Measurements from ENCODE around the gene HINT3.
"Not testable (repeated sequence)": the region's sequence is repeated elsewhere in the genome, so short reads cannot be mapped to it uniquely, and the experiment has no call there.

Gene HINT3

GRCh38 chr6:125940247-125941041, 16.1 kb upstream of the HINT3 start:
- peak in 1 of 3 donors; percentile 17 for DNase-seq

DNA sequence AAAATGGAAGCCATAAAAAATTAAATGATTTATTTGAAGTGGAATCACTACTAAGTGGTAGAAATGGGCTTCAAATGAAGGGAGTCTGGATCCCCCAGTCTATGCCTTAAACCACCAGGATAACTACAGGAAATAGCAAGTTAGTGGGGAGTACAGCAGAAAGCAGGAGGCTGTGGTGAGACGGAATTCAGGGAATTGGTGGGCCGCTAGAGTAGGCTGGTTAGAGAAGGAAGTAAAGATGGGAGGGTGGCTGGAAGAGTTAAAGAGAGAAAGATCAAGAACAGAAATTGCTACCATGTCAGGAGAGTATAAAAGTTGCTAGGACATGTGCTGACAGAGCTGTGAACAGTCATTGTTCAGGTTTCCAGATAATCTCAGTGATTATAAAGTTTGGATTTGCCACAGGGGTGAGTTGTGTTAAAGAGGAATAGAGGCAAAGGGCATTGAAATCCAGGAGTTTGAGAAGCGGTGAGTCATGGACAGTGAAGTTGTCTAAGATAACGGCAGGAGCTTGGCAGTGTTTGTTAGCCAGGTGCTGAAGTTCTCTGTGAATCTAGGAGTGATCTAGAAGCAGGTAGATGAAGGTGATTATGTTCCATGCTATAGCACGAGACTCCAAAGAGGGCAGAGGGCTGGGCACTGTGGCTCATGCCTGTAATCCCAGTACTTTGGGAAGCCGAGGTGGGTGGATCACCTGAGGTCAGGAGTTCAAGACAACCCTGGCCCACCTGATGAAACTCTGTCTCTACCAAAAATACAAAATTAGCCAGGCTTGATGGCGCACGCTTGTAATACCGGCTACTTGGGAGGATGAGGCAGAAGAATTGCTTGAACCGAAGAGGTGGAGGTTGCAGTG, 13.7 kb upstream of the HINT3 start:
- peak in 1 of 3 donors; percentile 17 for DNase-seq

DNA sequence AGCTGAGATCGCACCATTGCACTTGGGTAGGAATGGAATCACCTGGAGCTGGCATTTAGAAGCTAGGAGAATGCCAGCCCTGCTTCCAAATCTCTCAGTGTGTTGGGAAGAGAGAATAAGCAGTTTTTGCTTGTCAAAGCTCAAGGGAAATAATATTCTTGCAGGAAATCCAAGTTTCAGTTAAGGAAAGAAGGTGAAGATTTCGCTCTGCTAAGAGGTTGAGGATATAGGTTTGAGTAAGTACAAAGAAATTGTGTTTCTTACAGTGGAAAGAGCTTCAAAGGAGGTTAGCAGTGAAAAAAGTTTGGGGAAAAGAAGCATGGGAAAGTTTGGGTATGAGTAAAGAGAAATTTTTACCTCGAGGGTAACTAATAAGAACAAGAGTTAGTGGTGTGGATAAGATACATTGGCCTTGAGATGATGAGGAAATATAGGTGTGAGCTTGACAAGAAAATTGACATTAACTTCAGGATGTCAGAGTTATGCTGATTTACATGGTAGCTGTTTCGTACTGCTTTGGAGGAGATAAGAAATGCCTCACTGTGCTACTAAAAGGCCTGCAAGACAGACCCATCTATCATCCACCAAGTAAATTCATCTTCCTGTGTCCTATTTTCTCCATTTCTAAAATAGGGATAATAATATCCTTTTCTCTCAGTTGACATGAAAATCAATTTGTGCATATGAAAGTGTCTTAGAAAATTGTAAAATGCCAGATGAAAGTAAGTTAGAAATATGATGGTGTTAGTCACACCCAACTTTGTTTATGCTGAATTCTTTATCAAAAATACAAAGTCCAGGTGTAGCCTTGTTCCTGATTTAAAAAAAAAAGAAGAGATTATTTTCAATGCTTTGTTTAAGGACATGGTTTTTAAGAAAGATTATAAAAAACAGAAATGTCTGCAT, 12.8 kb upstream of the HINT3 start:
- DNase-seq, result no peak

GRCh38 chr6:125944434-125944816, 12.1 kb upstream of the HINT3 start:
- DNase-seq, result peak; percentile 86 to 95 (median 87)

- no peak for DNase-seq
These were observed 11.7 kb upstream of the HINT3 start for GRCh38 chr6:125944896-125945295.

DNA sequence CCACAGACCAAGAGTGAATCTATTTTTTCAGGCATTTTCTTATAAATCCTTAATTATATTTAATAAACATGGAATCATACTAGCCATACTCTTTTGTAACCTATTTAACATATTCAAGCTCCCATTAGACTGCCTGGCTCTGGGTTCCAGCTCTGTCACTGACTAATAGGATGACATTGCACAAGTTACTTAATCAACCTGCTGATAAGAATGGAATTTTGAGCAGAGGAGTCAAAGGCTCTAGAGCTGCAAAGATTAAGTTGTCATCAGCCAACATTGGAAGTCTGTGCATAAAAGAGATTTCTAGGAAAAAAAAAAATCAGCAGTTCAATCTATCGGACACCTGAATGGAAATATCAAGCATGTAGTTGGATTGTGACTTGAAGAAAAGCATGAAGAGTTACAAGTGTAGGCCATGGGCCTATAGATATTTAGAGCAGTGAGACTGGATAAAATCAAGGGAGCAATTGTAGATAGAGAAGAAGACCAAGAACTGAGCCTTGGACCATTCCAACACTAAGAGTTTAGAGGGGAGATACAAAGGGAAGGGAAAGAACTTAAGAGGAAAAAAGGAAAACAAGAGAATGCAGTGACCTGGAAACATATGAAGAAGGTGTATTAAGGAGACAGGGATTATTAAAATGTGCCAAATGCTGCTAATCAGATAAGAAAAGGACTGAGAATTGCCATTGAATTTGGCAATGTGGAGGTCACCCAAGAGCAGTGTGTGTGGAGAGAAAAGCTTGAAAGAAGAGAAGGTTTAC, 11.0 kb upstream of the HINT3 start:
- DNase-seq, result peak in 2 of 3 donors; percentile 8 to 49

DNA sequence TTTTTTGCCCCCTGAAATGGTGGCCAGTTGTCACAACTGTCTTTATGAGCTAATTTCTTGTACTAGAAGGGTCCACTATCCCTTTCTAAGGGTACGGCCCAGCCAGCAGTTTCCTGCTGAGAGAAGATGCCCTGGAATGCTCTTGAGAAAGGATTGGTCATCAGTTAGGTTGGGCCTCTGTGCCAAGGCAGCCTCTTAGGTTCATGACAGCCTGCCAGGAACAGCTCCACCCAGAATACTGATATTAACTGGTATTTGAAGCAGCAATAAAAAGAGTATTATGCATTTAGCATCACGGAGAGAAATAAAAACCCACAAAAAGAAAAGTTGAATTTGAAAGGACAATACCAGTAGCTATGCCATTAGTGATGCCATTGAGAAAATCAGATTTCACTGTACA, 9.0 kb upstream of the HINT3 start:
- no peak for DNase-seq

DNA sequence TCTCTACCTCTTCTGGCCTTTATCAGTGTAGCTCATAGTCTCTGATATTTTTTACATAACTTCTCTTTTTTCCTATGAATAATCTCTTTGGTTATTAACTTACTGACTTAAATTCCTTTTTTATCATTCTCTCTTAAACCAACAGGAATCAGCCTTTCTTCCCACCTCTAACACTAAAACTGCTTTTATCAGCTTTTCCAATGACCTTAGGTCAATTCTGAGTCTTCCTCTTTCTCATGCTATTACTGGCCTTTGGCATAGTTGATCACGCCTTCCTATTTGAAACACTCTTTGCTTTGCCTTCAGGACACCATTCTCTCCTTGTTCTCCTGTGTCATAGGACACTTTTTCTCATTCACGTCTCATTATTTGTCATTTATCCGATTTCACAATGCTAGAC, 8.1 kb upstream of the HINT3 start:
- peak; percentile 34 to 61 (median 37) for DNase-seq

DNA sequence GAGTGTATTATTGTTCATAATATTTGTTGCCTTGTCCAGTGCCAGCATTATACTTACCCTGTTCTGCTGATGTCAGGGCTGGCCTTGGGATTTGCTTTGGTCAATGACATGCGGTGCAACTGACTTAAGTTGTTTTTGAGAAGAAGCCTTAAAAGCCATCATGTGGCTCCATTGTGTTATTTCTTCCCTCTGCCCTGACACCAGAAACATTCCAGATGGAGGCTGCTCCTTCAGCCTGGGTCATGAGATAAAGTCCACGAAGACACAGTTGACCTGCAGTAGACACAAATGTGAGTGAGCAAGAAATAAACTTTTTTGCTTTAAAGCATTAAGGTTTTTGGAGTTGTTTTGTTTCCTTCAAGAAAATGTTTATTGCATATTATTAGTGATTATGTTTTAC, 7.5 kb upstream of the HINT3 start:
- no peak for DNase-seq

DNA sequence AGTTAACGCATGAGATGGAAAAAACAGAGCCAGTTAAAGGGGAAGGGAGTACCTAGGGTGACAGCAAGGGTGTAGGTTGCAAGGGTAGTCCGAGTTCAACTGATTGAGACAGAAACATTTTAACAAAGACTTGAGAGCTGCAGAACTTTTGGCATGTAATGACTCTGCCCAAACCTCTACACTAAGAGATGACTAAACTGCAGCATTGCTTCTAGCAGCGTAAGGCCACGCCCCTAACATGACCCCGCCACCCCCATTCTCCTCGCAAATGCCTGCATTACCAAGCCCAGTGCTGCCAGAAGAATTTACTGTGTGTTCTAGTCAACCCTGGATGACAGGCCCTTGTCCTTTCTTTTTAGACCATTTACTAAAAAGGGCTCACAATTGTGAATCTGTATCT, 6.3 kb upstream of the HINT3 start:
- no peak for DNase-seq

DNA sequence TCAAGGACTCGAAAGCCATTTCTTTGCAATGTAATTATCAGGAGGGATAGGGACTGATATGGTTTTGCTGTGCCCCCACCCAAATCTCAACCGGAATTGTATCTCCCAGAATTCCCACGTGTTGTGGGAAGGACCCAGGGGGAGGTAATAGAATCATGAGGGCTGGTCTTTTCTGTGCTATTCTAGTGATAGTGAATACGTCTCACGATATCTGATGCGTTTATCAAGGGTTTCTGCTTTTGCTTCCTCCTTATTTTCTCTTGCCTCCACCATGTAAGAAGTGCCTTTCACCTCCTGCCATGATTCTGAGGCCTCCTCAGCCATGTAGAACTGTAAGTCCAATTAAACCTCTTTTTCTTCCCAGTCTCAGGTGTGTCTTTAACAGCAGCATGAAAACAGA, 5.9 kb upstream of the HINT3 start:
- not testable (repeated sequence) for DNase-seq

DNA sequence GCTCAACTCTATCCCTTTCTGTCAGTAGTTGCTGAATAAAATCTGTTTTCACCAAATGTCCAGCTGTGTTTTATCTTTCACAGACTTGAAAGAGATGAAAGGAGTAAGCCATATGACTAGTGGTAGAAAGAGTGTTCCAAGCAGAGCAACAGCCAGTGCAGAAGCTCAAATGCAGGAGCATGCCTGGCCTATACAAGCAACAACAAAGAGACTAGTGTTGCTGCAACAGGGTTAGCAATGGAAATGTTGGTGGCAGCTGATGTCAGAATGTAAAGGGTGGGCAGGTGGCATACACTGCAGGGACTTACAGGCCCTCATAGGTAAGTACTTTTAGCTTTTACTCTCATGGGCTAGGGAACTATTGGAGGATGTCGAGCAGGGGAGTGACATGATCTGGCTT, 5.2 kb upstream of the HINT3 start:
- DNase-seq, result no peak

DNA sequence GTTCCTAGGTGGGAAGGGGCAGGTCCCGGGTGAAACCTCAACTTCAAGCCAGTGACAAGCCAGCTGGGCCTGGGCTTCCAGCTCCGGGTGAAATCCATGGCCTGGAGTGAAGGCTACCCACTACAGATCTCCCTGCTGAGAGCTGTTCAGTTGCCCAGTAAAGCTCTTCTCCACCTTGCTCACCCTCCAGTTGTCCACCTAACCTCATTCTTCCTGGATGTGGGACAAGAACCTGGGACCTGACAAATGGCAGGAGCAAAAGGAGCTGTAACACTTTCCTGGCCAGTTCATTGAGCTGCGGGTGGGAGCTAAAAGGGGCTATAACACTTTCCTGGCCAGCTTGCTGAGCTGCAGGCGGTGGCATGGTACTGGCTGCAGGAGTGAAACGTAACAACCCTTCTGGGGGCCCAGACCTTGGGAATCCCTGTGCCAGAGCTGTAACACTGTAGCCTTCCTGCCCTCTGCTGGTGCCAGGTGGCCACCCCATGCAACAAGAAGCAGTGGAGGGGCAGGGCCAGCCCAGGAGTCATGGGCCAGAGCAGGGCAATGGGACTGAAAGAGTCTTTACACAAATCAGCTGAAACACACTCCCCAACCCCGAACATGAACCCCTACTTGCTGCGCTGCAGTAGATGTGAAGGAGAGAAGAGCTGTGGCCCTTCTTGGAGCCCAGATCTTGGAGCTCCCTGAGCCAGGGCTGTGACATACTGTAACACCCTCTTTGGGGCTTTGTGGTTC, 3.6 kb upstream of the HINT3 start:
- peak; percentile 25 to 46 (median 39) for DNase-seq

GRCh38 chr6:125953502-125953875, 3.1 kb upstream of the HINT3 start:
- no peak for DNase-seq

GRCh38 chr6:125954735-125955339, 1.7 kb upstream of the HINT3 start:
- DNase-seq, result no peak

- DNase-seq, result no peak
These were observed 597 bp upstream of the HINT3 start for GRCh38 chr6:125955973-125956372.

DNA sequence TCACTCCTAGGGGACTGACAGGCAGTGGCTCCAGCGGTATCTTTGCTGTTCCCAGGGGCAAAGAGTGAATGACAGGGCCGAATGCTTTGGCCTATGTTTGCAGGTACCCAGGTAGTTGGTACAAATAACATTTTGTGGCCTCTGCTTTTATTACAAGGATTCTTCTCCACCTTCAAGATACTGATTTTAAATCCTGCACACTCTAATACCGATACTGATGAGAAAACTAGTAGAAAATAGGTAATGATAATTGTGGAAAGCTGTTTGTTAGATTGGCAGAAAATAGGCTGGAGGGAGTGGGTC, 772 bp downstream of the HINT3 start:
- DNase-seq, result no peak

DNA sequence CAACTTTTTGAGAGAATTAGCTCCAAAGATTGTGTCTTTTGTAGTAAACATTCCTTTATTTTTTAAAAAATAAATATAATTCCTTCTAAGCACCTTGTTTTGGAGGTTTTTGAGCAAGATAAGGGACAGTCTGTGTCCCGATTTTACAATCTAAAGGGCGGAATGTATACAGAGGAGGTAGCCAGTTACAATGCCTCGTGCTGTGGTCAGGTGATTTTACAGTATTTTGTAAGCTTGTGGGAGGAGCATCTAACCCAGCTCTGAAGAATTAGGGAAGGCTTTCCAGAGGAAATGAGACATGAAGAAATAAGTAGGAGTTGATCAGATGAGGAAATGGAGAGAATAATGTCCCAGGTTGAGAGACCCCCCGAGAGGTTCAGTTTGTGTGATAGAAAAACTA, 1.3 kb downstream of the HINT3 start:
- peak; percentile 82 to 92 (median 88) for DNase-seq

DNA sequence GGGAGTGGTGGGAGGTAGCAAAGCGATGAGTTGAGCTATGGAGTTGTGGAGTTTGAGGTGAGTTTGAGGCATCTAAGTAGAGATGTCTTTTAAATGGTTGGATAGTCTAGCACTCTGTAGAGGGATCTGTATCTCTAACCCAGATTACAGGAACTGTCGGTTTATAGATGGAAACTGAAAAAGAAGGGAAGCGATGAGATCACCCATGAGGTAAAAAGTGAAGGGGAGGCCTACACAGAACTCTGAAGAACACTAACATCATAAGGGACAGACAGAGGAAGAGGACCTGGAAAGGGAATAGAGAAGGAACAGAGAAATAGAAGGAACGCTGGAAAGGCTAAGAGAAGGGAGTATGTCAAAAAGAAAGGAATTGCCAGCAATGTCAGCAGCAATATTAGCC, 2.5 kb downstream of the HINT3 start:
- DNase-seq, result peak; percentile 51 to 82 (median 58)

GRCh38 chr6:125961117-125961516, 4.5 kb downstream of the HINT3 start:
- DNase-seq, result no peak

DNA sequence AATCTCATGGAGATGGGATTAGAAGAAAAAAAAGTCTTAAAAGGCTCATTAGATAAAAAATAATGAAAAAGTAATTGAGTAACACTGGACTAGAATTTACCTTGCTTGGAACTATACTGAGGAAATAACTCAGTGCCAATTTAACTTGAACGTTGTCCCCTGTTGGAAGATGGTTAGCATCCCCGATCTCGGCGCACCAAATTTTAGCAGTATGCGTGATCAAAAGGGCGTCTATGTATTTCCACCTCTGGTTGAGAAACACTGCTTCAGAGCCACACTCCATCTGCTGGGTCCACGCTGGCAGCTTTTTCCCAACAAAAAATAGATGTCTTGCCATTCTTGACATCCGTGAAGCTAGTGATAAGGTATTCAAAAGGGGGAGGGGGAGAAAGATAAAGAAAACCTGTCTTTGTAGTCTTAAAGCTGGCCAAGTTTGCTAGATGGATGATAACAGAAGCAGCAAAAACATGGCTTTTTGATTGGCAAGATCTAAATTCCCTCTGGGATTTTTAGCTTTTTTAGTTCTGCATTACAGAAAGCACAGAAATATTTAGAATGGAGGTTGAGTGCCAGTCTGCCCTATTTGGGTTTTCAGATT, 6.4 kb downstream of the HINT3 start:
- DNase-seq, result no peak
